SKM-1 (cell line): ENCODE data around the gene NCDN.

ENCODE experiments used
- DNase-seq: peaks from one replicate; lab custom pipeline; 2025; ENCODE audit not compliant: unreplicated experiment; lab: John Stamatoyannopoulos, UW

Gene NCDN

GRCh38 chr1:35554266-35555211, 3.1 kb upstream of the NCDN start:
- DNase-seq = no peak

DNA sequence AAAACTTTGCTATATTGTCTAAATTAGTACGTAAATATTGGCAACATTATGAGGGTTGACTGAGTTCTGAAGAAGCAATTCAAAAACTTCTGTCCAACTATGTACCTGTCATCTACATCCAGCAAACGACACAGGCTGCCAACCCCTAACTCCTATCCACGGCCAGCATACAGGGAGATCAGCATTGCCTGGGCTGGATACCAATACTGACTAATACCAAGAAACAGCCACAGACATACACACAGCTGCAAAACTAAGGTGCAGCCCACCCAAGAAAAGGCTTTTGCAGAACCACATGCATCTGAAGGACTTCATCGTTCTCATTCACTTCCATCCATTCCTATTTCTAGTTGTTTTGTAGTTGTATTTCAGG, 2.4 kb upstream of the NCDN start:
- DNase-seq = no peak

GRCh38 chr1:35555601-35556477, 1.8 kb upstream of the NCDN start:
- DNase-seq = no peak

DNA sequence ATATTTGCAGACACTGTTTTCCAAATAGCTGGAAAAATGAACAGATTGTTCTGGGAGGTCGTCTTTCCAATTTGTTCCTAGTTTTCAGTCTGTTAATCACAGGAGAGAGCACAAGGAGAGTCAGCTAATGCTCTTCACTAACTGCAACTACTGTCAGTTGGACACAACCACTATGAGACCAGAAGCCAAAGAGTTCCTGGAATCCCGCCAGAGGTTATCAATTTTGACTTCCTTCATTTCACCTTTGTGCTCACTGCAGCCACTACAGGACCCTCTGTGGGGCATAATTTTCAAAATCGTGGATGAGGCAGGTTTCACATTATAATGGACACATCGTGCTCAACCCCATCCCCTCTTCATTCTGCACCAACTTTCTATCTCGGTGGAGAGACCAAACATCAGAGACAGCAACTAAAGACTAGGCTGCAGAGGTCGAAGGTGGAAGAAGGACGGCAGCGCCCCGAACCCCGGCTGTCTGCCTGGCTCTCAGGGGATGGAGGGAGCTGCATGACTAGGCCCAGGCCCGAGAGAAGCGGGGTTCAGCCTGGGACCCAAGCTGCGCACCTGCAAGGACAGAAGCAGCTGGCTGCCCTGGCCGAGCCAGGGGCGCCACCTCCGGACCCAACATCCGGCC, 998 bp upstream of the NCDN start:
- no peak for DNase-seq

GRCh38 chr1:35557118-35557610, 435 bp upstream of the NCDN start, which contains the start of gene KIAA0319L:
TSS of gene KIAA0319L (minus strand) at chr1:35557403. CDS start at chr1:35554491, 2,912 bp downstream.
- peak; percentile 85 for DNase-seq

- no peak for DNase-seq
Measured at GRCh38 chr1:35558374-35559316, 1.0 kb downstream of the NCDN start.

GRCh38 chr1:35559317-35559944, 1.8 kb downstream of the NCDN start:
- no peak for DNase-seq

DNA sequence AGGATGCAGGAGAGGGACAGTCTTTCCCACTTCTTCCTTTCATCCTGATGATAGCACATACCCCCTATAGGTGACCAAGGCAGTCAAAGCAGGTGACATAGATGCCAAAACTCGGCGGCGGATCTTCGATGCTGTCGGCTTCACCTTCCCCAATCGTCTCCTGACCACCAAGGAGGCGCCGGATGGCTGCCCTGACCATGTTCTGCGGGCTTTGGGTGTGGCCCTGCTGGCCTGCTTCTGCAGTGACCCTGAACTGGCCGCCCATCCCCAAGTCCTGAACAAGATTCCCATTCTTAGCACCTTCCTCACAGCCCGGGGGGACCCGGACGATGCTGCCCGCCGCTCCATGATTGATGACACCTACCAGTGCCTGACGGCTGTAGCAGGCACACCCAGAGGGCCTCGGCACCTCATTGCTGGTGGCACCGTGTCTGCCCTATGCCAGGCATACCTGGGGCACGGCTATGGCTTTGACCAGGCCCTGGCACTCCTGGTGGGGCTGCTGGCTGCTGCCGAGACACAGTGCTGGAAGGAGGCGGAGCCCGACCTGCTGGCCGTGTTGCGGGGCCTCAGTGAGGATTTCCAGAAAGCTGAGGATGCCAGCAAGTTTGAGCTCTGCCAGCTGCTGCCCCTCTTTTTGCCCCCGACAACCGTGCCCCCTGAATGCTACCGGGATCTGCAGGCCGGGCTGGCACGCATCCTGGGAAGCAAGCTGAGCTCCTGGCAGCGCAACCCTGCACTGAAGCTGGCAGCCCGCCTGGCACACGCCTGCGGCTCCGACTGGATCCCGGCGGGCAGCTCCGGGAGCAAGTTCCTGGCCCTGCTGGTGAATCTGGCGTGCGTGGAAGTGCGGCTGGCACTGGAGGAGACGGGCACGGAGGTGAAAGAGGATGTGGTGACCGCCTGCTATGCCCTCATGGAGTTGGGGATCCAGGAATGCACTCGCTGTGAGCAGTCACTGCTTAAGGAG, 2.9 kb downstream of the NCDN start:
- DNase-seq = no peak

DNA sequence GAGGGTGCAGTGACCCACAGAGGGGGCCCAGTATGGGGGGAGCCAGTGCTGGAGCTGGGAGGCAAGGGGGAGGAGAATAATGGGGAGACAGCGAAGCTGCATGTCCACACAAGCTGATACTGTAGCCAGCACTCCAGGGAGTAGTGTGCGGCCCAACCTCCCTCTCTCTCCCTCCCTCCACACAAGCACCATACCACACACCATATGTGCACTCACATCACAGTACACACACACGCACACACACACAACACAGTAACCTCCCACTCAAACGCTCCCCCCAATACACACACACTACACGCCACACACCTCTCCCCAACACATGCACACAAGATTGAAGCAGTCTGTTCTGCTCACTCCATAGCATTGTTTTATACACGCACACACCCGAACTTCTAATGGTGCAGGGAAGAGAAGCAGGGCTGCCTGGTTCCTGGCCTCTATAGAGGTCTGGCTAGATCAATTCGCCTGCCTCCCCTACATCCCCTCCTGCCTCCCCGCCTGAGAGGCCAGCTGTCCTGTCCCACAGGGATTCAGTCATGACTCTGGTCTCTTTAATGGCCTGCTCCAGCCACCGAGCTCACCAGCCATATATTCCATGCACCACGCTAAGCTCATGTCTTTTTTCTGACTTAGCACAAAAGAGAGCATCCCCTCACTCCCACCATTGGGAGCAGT, 3.8 kb downstream of the NCDN start:
- no peak for DNase-seq

GRCh38 chr1:35561972-35562680, 4.5 kb downstream of the NCDN start:
- DNase-seq = no peak

GRCh38 chr1:35563166-35563565, 5.6 kb downstream of the NCDN start:
- no peak for DNase-seq

- peak; percentile 42 for DNase-seq
Measured at GRCh38 chr1:35564037-35564883, 6.7 kb downstream of the NCDN start.

DNA sequence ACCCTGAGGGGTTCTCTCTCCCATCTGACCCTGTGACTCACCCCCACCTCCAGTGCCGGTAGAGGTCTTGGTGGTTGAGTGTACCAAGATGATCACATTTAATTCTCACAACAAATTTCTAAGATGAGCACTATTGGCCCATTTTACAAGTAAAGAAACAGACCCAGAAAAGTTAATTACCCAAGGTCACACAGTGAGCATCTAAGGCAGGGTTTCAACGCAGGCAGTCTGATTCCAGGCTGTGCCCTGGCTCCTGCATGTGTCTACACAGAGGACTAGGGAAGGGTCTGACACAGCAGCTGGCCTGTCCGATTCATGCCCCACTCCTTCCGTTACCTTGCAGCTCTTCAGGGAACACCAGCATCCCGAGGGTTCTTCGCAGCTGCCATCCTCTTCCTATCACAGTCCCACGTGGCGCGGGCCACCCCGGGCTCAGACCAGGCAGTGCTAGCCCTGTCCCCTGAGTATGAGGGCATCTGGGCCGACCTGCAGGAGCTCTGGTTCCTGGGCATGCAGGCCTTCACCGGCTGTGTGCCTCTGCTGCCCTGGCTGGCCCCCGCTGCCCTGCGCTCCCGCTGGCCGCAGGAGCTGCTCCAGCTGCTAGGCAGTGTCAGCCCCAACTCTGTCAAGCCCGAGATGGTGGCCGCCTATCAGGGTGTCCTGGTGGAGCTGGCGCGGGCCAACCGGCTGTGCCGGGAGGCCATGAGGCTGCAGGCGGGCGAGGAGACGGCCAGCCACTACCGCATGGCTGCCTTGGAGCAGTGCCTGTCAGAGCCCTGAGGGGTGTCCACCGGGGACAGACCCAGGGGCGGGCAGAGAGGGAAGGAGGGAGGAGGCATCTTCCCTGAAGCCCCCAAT, 7.5 kb downstream of the NCDN start:
- DNase-seq = no peak

DNA sequence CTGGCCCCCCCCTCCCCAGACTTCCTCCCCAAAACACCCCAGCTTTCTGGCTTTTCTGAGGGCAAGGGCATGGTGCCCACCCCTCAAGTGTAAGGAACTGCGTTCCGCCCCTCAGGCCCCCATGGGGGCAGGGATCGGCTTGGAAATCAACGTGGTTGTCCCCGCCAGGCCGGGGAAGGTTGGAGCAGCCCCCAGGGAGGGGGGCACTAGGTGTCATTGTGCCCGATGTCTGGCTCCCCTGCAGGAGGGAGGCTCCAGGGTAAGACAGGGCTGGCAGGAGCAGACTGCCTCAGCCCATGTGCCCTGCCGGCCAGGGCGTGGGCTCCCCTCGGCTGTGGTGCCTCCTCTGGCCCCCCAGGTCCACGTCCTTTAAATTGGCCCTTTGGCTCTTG, 8.1 kb downstream of the NCDN start:
- no peak for DNase-seq

GRCh38 chr1:35567947-35568558, 10.5 kb downstream of the NCDN start:
- DNase-seq = no peak
